K562 (cell line): ENCODE measurements around the gene STK32C. TPM values are rescaled to one million over a fixed set of nuclear protein-coding genes. Genes with fewer than 3 reads are reported as not detected.

ENCODE experiments used
- ATAC-seq: fragments of 200-7000 bp; cut with Tn5 transposase; 3 replicates; pipeline ENCODE4 v1.9.1; 2020; ENCODE audit warnings: moderate library complexity
- BruUV-seq: library from RNA; stranded (reverse); fragments of 400-500 nt; replicated peaks from 2 replicates; lab custom pipeline; 2021; lab: Mats Ljungman, UMichigan
- CTCF ChIA-PET: fragments of 300-600 bp; formaldehyde crosslinking; extraction: SDS; loops from one replicate; lab custom pipeline; 2021; ENCODE audit warnings: low intra/inter-chr PET ratio; lab: Yijun Ruan, JAX
- POLR2A ChIA-PET: fragments of 300-600, 350-650 bp; sonication (Branson Sonifier 250); formaldehyde crosslinking; extraction: SDS; loops from one replicate; lab custom pipeline; 2021; ENCODE audit warnings: antibody characterized with exemption, inconsistent platforms; lab: Yijun Ruan, JAX
- DNase-seq, 4 experiments: peaks; one replicate each; pipeline versions ENCODE4 v3.0.0 to v3.0.0-alpha.2; 2011 to 2018; ENCODE audit warnings: low spot score in 3 of 4, mixed read lengths in 3 of 4; ENCODE audit errors: extremely low read depth in 1 of 4
- FAIRE-seq: peaks from 2 replicates; lab custom pipeline; 2011; peaks lifted over from hg19 to GRCh38; lab: Jason Lieb, UNC
- H2AFZ ChIP-seq: 2 replicates; pipeline ENCODE4 v1.6.0; 2011; ENCODE audit warnings: low read depth, low read length, control low read depth, inconsistent platforms
- H3K27ac ChIP-seq: fragments of 200-600 bp; 3 replicates; pipeline ENCODE4 v1.8.0; 2011; ENCODE audit warnings: low read depth, mild to moderate bottlenecking, control low read depth, inconsistent platforms, low read length, moderate library complexity, mixed read lengths; ENCODE audit errors: extremely low read depth
- H3K27me3 ChIP-seq, 2 experiments: fragments of 300-600 bp in 1 of 2; 2 replicates in 1 of 2; 3 replicates in 1 of 2; pipeline versions ENCODE4 v1.6.0 to v1.8.0; 2011; ENCODE audit warnings: inconsistent platforms in 2 of 2, low read length in 2 of 2, mild to moderate bottlenecking in 1 of 2, mixed read lengths in 1 of 2, moderate library complexity in 1 of 2; ENCODE audit not compliant: control insufficient read depth in 2 of 2, insufficient read depth in 2 of 2
- H3K36me3 ChIP-seq: fragments of 300-600 bp; 3 replicates; pipeline ENCODE4 v1.8.0; 2011; ENCODE audit warnings: mild to moderate bottlenecking, low read length, inconsistent platforms; ENCODE audit not compliant: control insufficient read depth, insufficient read depth
- H3K4me1 ChIP-seq, 2 experiments: fragments of 200-600 bp in 1 of 2; replicated peaks in 1 of 2; 2 replicates in 1 of 2; 3 replicates in 1 of 2; pipeline versions ENCODE4 v1.5.1 to v1.8.0; 2011; ENCODE audit warnings: inconsistent platforms in 2 of 2, low read length in 2 of 2, mild to moderate bottlenecking in 1 of 2, mixed read lengths in 1 of 2, moderate library complexity in 1 of 2; ENCODE audit not compliant: control insufficient read depth in 2 of 2, insufficient read depth in 2 of 2
- H3K4me2 ChIP-seq: 2 replicates; pipeline ENCODE4 v1.6.1; 2011; ENCODE audit warnings: low read length, control low read depth, inconsistent platforms, mixed read lengths; ENCODE audit not compliant: insufficient read depth
- H3K4me3 ChIP-seq: fragments of 200-600 bp; sonication (generic), shearing (Covaris generic); 2 replicates; pipeline ENCODE4 v1.5.1; 2016; ENCODE audit warnings: control low read depth, inconsistent platforms
- H3K79me2 ChIP-seq: fragments of 200-600 bp; 3 replicates; pipeline ENCODE4 v1.8.0; 2011; ENCODE audit warnings: low read length, inconsistent platforms; ENCODE audit not compliant: control insufficient read depth, insufficient read depth
- H3K9ac ChIP-seq, 2 experiments: 2 replicates each; pipeline versions ENCODE4 v1.6.0 to v1.6.1; 2011; ENCODE audit warnings: low read depth in 2 of 2, low read length in 2 of 2, control low read depth in 1 of 2, inconsistent platforms in 1 of 2, mild to moderate bottlenecking in 1 of 2, mixed read lengths in 1 of 2; ENCODE audit not compliant: insufficient read depth in 1 of 2
- H3K9me1 ChIP-seq: one replicate; pipeline ENCODE4 v1.6.0; 2011; ENCODE audit warnings: inconsistent platforms, mild to moderate bottlenecking, low read length, moderate library complexity; ENCODE audit not compliant: control insufficient read depth, insufficient read depth
- H3K9me3 ChIP-seq: replicated peaks from 2 replicates; pipeline ENCODE4 v1.5.1; 2011; ENCODE audit warnings: low read depth, low read length, inconsistent platforms; ENCODE audit not compliant: control insufficient read depth, insufficient read depth
- H4K20me1 ChIP-seq: replicated peaks from 2 replicates; pipeline ENCODE4 v1.6.1; 2011; ENCODE audit warnings: low read length, inconsistent platforms, mixed read lengths; ENCODE audit not compliant: control insufficient read depth, insufficient read depth
- CTBP1 ChIP-seq: fragments of 450-650 bp; IDR thresholded peaks from 2 replicates; pipeline ENCODE4 v1.6.1; 2016; ENCODE audit warnings: borderline replicate concordance
- DDX20 ChIP-seq: fragments of 450-650 bp; IDR thresholded peaks from 2 replicates; pipeline ENCODE4 v1.6.1; 2016; ENCODE audit warnings: missing genetic modification characterization, low read depth, mild to moderate bottlenecking, missing compliant biosample characterization, moderate library complexity
- ELK1 ChIP-seq: sonication (generic); formaldehyde crosslinking; IDR thresholded peaks from 2 replicates; pipeline ENCODE4 v1.8.1; 2022; ENCODE audit warnings: missing genetic modification reagents
- MNT ChIP-seq, 2 experiments: fragments of 450-650 bp; conservative IDR thresholded peaks; 2 replicates each; pipeline ENCODE4 v1.6.1; 2017; ENCODE audit warnings: mild to moderate bottlenecking in 2 of 2, moderate library complexity in 2 of 2
- POLR2AphosphoS2 ChIP-seq: IDR thresholded peaks from 2 replicates; pipeline ENCODE4 v1.6.1; 2012; ENCODE audit warnings: low read length, improper control_type of control experiment
- RUNX1 ChIP-seq: sonication (generic); IDR thresholded peaks from 2 replicates; pipeline ENCODE4 v1.6.1; 2016; ENCODE audit warnings: antibody characterized with exemption, low read depth
- STAT6 ChIP-seq: sonication (generic); formaldehyde crosslinking; IDR thresholded peaks from 2 replicates; pipeline ENCODE4 v1.8.1; 2023; ENCODE audit warnings: mild to moderate bottlenecking, missing genetic modification reagents
- TCFL5 ChIP-seq: fragments of 250-450 bp; sonication (Bioruptor Pico); conservative IDR thresholded peaks from 2 replicates; pipeline ENCODE4 v1.6.1; 2021; ENCODE audit warnings: mild to moderate bottlenecking, moderate library complexity, matching md5 sums
- YY1 ChIP-seq, 3 experiments: IDR thresholded peaks; 2 replicates each; pipeline ENCODE4 v1.6.1; 2011; ENCODE audit warnings: low read length in 2 of 3, mild to moderate bottlenecking in 2 of 3, moderate library complexity in 2 of 3, borderline replicate concordance in 1 of 3, control low read depth in 1 of 3, low read depth in 1 of 3; ENCODE audit not compliant: insufficient read depth in 3 of 3, insufficient replicate concordance in 2 of 3, control insufficient read depth in 1 of 3, insufficient read length in 1 of 3; ENCODE audit errors: extremely low read depth in 1 of 3
- ZBED1 ChIP-seq: IDR thresholded peaks from 2 replicates; pipeline ENCODE4 v1.6.1; 2014
- ZSCAN29 ChIP-seq: fragments of 450-650 bp; IDR thresholded peaks from 2 replicates; pipeline ENCODE4 v1.6.1; 2017
- WGBS: fragments of 100-300 bp; shearing (Covaris generic); methylation state at CpG from one replicate; pipeline ENCODE4 v1.1.6; 2016; ENCODE audit warnings: low coverage, mixed read lengths; ENCODE audit not compliant: insufficient coverage; ENCODE audit errors: missing lambda C conversion rate; 5-methylcytosine and 5-hydroxymethylcytosine counted together
- in situ Hi-C: fragments of 300-500 bp; cut with MboI; formaldehyde crosslinking; loops from 4 replicates; pipeline ENCODE4 v1.15.0; 2018; ENCODE audit warnings: inconsistent platforms, mixed read lengths
- intact Hi-C: fragments of 100-400 bp; cut with micrococcal nuclease; formaldehyde crosslinking; loops from 2 replicates; pipeline ENCODE4 v1.14.2; 2022
- polyA plus RNA-seq, 8 experiments: library from polyadenylated mRNA; depleted of rRNA in 4 of 8; stranded (reverse) in 5 of 8; unstranded in 3 of 8; fragments of >200 nt; fragmentation: Nextera tagmentation in 2 of 8; fragmentation: Illumina TruSeq in 1 of 8; extraction: Ambion mirVana in 2 of 8; extraction: Trizol in 1 of 8; gene quantifications; 2 replicates each; pipeline versions ENCODE4 v1.2.1 to v1.2.3, GENCODE V29; 2011 to 2014; ENCODE audit warnings: inconsistent platforms in 1 of 8, missing spikeins in 1 of 8
- total RNA-seq, 7 experiments: library from RNA; depleted of rRNA in 6 of 7; stranded (reverse); fragments of >200 nt in 6 of 7; fragmentation: Illumina TruSeq in 2 of 7; extraction: Trizol in 2 of 7; gene quantifications; 2 replicates each; pipeline versions ENCODE4 v1.2.1 to v1.2.3, GENCODE V29; 2011 to 2021; ENCODE audit warnings: low replicate concordance in 1 of 7
- TF ChIP-seq, protein P1 (sequence below): fragments of 250-450 bp; sonication (Bioruptor Pico); IDR thresholded peaks from 2 replicates; pipeline ENCODE4 v1.8.0; 2021; ENCODE audit warnings: moderate library complexity, mild to moderate bottlenecking, inconsistent platforms

Gene STK32C
- total and polyA plus RNA-seq, 9 of the 15 experiments (the other 6 are each of a cell fraction or from before 2014, with no cell fraction given): 1.5 to 20.9 (median 6.5) TPM

DNA sequence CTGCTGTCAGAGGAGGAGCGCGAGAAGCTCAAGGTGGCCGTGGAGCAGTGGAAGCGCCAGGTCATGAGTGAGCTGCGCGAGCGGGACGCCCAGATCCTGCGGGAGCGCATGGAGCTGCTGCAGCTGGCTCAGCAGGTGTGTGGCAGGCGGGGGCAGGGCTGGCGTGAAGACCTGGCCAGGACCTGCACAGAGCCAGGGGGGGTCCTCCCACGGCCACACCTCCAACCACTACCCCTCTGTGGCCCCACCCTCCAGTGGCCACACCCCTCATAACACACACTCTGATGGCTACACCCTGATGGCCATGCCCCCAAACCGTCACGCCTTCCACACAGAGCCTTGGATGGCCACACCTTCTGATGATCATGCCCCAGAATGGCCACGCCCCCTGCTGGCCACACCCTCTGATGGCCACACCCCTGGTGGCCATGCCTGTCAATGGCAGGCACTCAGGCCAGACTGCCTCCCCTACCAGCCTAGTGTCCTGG lies 144.4 kb downstream of the STK32C start:
- peak; percentile 91 for FAIRE-seq
- peak; percentile 73 to 85 (median 84) for DNase-seq
- H3K4me1 ChIP-seq: peaks cover 0 to 17% of the 10 kb centered on the region in 2 experiments; a peak in 3 of 5 replicates
- in situ Hi-C loops: no loop called here
- H3K4me2 ChIP-seq: no peak overlapping the region
- intact Hi-C loops: no loop called here
- H3K9me3 ChIP-seq: no peaks in the 10 kb centered on the region
- H3K79me2 ChIP-seq: no peaks in the 10 kb centered on the region
- no peaks in the 10 kb centered on the region for H3K9me1 ChIP-seq
- ChIA-PET CTCF (no interaction called here), POLR2A (no interaction called here)
- no peak overlapping the region for H2AFZ ChIP-seq
- peaks cover 0 to 24% of the 10 kb centered on the region in 2 experiments; a peak in 2 of 5 replicates for H3K27me3 ChIP-seq
- no TSS peak for BruUV-seq
- no peak overlapping the region for H3K4me3 ChIP-seq
- peaks cover 5% of the 10 kb centered on the region; the same call in 1 of the 2 replicates for H4K20me1 ChIP-seq
- no peaks in the 10 kb centered on the region for H3K36me3 ChIP-seq
- no peak overlapping the region for H3K27ac ChIP-seq
- WGBS: 3% methylated on average over 3 of the region's 16 CpGs
- peak; percentile 100 for ATAC-seq
- no peak overlapping the region for H3K9ac ChIP-seq
- TF ChIP-seq ZSCAN29 (no peak), RUNX1 (no peak), MNT (conservative IDR thresholded peaks at IDR 0.05) (peak in 1 of 2 experiments; percentile 33; a peak in 1 of 4 replicates), DDX20 (no peak), ELK1 (CRISPR knock-in tag) (no peak), CTBP1 (peak; percentile 42; the same call in 1 of the 2 replicates), ZBED1 (no peak), STAT6 (CRISPR knock-in tag) (no peak), TCFL5 (CRISPR knock-in tag) (no peak), POLR2AphosphoS2 (no peak), YY1 (IDR thresholded peaks at IDR 0.05; ENCODE audit: borderline replicate concordance in 1 of 3, control insufficient read depth in 1 of 3, extremely low read depth in 1 of 3, insufficient read depth in 3 of 3, insufficient read length in 1 of 3, insufficient replicate concordance in 2 of 3, low read depth in 1 of 3, low read length in 2 of 3) (peak in 1 of 3 experiments; percentile 50)
- TF ChIP-seq, protein P1, sequence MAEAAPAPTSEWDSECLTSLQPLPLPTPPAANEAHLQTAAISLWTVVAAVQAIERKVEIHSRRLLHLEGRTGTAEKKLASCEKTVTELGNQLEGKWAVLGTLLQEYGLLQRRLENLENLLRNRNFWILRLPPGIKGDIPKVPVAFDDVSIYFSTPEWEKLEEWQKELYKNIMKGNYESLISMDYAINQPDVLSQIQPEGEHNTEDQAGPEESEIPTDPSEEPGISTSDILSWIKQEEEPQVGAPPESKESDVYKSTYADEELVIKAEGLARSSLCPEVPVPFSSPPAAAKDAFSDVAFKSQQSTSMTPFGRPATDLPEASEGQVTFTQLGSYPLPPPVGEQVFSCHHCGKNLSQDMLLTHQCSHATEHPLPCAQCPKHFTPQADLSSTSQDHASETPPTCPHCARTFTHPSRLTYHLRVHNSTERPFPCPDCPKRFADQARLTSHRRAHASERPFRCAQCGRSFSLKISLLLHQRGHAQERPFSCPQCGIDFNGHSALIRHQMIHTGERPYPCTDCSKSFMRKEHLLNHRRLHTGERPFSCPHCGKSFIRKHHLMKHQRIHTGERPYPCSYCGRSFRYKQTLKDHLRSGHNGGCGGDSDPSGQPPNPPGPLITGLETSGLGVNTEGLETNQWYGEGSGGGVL: no peak
